Stimulated activated CD4-positive, alpha-beta T cell treated with anti-CD3 and anti-CD28 coated beads, TNF-alpha, amount 100 ng/mL, for 4 hours (primary cell): ENCODE data around the gene BPGM.
"Not testable (repeated sequence)": the region's sequence is repeated elsewhere in the genome, so short reads cannot be mapped to it uniquely, and the experiment has no call there.

Source experiments
- DNase-seq, 3 experiments: peaks; one replicate each; pipeline ENCODE4 v3.0.0-alpha.2; 2020; ENCODE audit warnings: low read depth in 3 of 3

The BPGM gene

DNA sequence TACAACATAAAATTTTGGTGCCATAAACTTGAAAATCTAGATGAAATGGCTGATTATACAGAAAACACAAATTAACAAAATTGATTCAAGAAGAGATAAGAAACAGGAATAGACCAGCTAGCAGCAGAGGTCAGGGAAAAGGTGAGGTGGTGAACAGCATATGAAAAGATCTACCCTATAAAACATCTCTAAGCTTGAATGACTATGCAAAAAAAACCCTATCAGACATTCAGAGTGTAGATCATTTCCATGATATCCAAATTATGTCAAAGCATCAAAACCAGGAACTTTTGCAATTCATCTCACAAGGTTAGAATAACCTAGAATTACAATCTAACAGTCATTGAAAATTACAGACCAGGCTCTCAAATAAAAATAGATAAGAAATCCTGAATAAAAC lies 14.6 kb upstream of the BPGM start:
- DNase-seq, result no peak

GRCh38 chr7:134632937-134633540 lies 13.6 kb upstream of the BPGM start:
- DNase-seq, result peak in 1 of 3 experiments; percentile 33

DNA sequence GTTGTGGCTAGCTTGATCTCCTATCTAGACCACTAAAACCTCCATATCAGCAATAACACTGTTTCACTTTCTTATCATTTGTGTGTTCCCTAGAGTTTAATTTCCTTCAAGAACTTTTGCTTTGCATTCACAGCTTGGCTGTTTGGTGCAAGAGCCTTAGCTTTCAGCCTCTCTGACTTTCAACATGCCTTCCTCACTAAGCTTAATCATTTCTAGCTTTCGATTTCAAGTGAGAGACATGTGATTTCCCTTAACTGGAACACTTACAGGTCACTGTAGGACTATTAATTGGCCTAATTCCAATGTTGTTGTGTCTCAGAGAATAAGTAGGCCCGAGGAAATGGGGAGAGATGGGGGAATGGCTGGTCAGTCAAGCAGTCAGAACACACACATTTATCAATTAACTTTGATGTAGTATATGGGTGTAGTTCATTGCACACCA lies 10.6 kb upstream of the BPGM start:
- DNase-seq, result no peak

- no peak for DNase-seq
Measured at GRCh38 chr7:134637441-134637840, 9.2 kb upstream of the BPGM start.

DNA sequence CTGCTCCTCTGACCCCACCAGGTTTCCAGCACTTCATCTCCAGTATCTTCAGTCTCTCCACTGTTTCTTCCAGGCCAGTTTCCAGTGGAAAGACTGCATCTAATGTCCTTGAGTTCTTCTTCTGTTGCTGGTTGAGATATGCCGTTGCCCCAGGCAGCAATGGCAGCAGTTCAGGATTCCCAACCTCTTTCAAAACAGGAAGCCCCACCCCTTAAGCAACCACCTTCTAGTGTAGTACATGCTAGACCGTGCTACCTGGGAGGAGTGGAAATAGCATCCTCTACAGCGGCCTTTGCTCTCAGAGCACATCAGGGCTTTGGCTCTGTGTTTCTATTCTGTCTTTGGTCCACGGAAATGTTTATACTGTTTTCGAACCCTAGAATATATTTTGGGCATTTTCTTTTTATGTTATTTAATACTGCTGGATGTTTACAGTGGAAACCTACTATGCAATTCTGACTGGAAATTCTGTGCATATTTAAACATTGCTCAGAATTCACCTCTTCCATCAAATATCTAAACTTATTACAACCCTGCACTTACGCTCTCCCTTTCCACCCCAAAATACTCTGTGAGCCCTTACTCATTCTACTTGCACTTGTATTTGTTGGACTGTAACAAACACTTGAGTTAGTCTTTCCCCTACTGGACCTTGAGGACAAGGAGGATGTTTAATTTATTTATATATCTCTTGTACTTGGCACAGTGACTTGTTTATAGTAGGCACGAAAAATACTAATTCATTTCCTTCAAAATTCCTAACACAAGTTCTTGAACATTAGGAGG lies 8.5 kb upstream of the BPGM start:
- no peak for DNase-seq

- DNase-seq, result no peak
Measured at GRCh38 chr7:134639061-134639460, 7.6 kb upstream of the BPGM start.

GRCh38 chr7:134639683-134640279 lies 6.9 kb upstream of the BPGM start:
- no peak for DNase-seq

GRCh38 chr7:134640842-134641715 lies 5.6 kb upstream of the BPGM start:
- no peak for DNase-seq

- not testable (repeated sequence) for DNase-seq
Measured at GRCh38 chr7:134641981-134642380, 4.7 kb upstream of the BPGM start.

- DNase-seq, result no peak
Measured at GRCh38 chr7:134643131-134643530, 3.5 kb upstream of the BPGM start.

GRCh38 chr7:134645478-134645877 lies 1.2 kb upstream of the BPGM start:
- no peak for DNase-seq

- no peak for DNase-seq
Measured at GRCh38 chr7:134645935-134646334, 718 bp upstream of the BPGM start.

GRCh38 chr7:134648456-134648855 lies 1.8 kb downstream of the BPGM start:
- DNase-seq, result no peak

DNA sequence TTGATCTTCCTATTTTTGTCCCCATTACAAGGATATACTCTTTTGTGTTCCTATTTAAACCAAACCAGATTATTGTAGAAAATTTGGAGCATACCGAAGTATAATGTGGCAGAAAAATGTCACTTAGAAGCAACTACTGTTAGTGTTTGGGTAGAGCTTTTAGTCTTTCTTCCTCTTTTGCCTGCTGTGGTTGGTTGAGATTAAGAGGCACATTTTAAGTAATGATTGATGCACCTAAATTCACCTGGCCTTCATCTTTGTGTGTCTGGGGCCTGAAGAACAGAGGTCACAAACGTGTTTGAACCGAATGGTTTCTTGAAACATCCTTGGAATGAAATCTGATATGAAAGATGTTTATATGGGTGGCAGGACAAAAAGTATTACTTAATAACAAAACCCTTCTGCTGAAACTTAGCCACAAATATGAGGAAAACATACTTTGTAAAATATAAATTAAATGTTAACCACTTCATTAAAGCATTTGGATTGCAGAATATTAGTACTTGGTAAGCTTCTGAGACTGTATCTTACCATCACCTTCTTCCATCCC lies 2.6 kb downstream of the BPGM start:
- no peak for DNase-seq

- no peak for DNase-seq
Measured at GRCh38 chr7:134651991-134652390, 5.3 kb downstream of the BPGM start.

DNA sequence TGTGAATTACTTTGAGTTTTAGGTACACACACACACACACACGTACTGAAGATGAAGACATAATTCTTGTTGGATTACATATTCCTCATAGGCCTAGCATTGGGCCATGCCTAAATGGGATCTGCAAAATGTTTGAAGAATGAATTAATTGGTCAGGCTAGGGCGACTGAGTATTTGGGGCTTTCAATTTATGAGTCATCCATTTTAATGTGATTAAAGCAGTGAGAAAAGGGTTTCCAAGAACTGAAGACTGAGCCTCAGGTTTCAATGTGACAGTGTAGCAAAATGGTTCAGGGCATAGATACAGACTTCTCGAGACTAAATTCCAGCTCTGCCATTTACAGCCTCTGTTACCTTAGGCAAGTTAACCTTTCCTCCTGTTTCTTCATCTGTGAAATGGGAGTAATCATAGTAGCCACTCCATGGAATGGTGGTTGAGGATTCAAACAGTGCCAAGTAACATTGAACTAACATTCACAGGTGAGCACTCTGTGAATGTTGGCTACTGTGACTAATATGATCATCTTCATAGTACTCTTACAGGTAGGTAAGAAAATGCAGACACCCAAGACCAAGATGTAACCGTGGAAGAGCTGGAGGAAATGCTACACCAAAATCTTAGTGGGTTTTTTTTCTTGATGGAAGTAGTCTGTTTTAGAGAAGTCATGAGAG lies 7.6 kb downstream of the BPGM start:
- DNase-seq, result no peak

DNA sequence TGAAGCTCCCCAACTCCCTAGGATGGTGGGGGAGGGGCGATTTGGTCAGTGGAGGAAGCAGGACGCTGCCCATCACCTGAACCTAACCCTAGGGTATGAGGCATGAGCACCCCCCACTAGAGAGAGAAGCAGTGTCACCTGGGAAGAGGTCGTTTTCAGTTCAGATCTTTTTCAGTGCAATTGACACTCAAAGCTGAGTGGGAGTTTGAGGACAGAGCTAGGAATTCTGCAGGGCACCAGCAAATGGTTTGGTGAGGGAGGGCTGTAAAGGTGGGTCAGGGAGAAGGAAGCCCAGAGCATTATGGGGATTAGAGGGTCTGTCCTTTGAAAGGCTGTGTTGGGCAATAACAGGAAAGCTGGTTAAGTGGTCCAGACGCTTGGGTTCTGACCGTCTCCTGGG lies 10.9 kb downstream of the BPGM start:
- no peak for DNase-seq

DNA sequence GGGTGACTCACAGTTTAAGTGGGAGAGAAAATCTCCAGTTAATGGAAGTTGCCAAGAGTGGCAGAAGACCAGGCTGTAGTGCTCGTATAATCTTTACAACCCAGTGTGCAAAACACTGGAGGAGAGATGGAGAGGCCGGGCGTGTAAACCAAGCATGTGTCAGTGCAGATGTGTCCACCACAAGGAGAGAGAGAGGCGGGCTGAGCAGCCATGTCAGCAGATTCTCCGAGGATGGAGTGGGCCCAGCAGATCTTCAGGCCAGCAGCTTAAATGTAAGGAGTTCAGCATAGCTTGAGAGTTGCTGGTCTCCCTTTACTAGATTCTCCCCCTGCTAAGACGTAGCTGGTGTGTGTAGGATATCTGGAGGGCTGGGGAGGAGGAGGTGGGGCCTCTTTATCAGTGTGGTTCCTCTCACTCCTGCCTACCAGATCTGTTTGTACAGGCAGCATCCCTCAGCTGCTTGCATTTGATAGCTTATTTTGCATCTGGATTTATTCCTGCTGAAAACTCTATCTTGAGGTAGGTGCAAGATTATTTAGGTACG lies 13.7 kb downstream of the BPGM start:
- DNase-seq, result no peak

GRCh38 chr7:134660961-134661376 lies 14.3 kb downstream of the BPGM start:
- DNase-seq, result no peak

DNA sequence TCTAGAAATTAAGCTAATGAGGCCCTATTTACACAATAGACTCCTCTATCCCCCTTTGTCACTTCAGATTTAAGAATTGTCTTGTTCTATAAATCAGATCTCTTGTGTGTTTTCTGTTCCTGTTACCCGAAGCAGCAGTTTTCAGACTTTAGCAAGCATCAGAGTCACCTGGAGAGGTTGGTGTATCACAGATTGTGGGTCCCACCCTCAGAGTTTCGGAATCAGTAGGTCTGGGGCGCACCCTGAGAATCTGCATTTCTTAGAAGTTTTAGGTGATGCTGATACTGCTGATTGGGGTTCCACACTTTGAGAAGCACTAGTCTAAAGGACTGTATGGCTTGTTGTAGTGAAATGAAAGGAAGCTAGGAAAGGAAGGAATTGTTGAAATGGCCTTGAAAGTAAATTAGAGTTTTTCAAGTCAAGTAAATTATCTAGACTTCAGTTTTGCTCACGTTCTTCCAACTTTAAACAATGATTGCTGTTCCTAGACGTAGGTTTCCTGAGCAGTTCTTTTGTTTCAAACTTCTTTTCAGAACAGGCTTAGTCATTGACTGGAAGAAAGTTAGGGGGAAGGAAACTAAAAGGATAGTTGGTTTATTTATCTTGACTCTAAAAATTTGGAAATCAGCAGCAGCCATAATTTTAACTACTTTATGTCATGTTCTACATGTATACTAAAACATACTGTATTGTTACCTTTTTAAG lies 15.7 kb downstream of the BPGM start:
- DNase-seq, result no peak
